GM19438 (cell line): ENCODE results near the gene E2F4.

Experiments
- ATAC-seq: cut with Tn5 transposase; IDR thresholded peaks from one replicate; pipeline ENCODE4 v1.9.1; 2021; ENCODE audit warnings: low read depth; ENCODE audit not compliant: unreplicated experiment

E2F4 gene

GRCh38 chr16:67207249-67208091, 15.5 kb downstream of the E2F4 start:
- ATAC-seq = no peak

- no peak for ATAC-seq
These were observed 16.4 kb downstream of the E2F4 start for GRCh38 chr16:67208154-67208896.

GRCh38 chr16:67209565-67209964, 17.6 kb downstream of the E2F4 start:
- no peak for ATAC-seq

DNA sequence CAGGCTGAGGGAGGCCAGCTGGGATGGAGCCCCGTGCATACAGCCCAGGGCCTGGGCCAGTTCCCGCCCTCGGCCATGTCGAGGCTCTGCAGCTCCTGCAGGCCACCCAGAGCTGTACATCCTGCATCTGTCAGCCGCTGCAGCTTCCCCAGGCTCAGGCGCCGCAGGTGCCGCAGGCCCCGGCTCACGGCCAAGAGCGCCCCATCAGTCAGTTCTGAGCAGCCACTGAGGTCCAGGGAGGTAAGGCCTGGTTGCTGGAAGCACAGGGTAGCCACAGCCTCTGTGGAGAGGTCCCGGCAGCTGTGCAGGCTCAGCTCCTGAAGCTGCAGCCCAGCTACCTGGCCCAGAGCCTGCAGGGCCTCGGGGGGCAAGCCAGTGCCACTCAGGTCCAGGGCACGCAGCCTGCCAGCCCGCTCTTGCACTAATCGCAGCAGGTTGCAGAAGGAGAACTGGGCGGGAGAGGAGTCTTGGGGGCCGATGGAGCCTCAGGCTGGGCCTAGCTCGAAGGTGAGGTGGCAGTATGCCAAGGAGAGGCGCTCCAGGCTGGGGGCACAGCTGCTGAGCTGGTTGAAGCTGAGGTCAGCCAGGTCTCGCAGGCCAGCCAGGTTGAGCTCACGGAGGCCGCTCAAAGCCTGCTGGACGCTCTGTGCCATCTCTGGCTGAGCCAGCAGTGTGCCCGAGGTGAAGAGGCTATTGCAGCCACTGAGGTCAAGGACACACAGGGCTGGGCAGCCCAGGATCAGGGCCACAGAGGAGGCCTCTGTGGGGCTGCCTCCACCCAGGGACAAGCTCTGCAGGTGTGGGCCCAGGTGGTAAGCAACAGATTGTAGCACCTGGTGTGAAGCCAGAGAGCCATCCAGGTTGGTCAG, 18.3 kb downstream of the E2F4 start:
- ATAC-seq = no peak

DNA sequence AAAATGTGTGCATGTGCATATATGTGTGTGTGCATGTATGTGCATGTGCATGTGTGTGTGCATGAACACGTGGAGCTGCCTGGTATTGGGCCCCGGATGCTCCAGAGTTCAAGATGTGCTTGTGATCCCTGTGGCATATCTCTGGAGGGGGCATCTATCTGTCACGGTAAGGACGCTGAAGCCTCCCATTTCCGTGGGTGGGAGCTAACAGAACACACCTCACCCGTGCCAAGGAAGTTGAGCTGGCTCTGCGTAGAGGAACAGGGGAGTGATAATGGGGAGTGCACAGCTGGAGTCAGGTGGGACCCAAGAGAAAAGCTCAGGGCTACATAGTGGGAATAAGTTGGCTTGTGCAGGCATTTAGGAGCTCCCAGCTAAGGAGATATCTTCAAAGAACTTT, 19.7 kb downstream of the E2F4 start:
- ATAC-seq = no peak

- no peak for ATAC-seq
These were observed 20.8 kb downstream of the E2F4 start for GRCh38 chr16:67212766-67213165.

DNA sequence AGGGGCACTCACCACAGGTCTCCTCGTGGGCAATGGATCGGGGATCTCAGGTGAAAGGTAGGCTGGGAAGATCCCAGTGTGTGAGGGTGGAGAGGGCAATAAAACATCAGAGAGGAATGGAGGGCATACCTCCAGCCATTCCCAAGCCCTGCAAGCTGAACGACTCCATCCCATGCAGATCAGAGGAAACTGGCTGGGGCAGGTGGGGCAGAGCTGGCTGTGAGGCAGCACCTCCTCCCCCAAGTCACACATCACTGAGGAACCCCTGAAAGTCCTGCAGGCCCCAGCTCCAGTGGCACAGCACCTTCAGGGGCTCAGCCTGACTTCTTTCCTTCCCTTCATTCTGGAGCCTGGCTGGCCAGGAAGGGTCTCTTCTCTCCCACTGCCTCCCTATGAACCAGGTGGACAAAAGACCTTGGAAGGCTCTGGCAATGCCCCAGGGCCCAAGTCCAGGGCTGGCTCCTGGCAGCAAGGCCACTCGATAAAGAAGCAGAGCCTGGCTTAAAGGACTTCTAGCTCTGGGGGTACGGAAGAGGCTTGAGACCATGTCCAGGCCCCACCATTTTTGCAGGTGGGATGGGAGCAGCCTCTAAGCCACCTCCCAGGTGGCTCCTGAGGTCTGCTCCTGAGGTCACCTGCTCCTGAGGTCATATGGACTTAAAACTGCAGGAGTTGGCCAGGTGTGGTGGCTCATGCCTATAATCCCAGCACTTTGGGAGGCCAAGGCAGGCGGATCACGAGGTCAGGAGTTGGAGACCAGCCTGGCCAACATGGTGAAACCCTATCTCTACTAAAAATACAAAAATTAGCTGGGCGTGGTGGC, 21.5 kb downstream of the E2F4 start:
- no peak for ATAC-seq

DNA sequence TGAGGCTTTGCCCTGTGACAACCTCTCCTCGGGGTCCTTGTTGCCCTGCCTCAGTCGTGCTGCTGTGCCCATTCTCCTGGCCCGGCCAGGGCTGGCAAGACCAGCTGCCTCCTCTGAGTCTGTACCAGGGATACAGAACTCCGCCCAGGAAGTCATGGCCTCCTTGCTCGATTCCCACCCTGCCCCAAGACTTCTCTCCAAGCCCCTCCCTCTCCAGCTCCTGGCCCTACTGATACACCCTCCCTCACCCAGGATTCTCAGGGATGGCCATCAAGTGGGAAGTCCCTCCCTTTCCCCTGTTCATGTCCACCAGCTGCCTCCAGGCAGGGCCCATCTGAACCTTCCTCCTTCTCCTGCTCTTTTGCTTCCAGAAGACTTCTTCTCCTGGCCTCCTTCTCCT, 23.8 kb downstream of the E2F4 start:
- no peak for ATAC-seq

DNA sequence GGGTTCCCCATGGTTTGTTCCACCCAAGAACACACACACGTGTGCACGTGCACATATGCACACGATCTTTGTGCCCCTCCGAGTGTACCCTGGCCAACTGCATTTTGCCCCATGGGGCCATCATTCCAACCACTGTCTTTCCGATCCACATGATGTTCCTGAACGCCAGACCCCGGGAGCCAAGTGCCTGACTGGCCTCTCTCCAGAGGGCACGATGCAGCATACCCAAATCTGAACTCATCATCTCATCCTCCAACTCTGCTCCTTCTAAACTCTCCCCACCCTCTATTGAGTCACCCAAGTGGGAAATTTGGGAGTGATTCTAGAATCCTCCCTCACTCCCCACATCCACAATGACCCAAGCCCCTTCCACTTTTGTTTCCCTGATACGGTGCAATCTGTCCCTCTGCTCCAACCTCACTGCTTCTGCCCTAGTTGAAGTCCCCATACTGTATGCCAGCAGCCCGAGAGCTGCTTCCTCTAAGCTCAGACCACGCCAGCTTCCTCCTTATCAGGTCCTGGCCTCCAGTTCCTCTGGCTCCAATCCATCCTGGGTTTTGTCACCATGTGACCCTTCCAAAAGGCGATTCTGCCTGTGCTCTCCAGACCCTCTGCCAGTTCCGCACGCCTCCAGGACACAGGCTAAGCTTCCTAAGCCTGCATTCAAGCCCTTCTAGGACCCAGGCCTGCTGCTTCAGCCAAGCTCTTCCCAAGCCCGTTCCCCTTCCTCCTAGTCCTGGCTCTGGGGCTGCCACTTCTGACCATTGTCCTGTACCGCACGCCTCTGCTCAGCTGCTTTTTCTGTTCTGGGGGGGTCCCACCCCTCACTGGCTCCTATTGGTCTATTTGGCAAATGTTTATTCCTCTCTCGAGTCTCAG, 24.9 kb downstream of the E2F4 start:
- no peak for ATAC-seq

DNA sequence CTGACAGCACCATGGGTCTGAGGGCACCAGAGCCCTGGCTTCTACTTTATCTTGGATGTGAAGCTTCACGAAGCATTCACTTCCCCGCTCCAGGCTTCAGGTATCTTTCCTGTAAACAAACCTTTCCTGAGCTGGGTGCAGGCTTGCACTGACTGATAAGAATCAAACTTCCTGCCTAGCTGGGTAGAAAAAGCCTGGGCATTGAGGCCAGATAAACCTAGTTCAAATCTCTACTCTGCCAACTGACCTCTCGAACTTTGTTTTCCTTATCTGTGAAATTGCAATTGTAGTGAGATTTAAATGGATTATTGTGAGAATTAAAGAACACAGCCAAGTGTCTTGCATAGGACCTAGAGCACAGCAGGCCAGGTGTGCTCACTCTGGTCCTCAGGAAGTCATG, 32.0 kb downstream of the E2F4 start:
- no peak for ATAC-seq

GRCh38 chr16:67226295-67226803, 34.4 kb downstream of the E2F4 start:
- ATAC-seq = no peak

GRCh38 chr16:67226804-67227566, 35.0 kb downstream of the E2F4 start, which contains the start of gene TMEM208:
TMEM208 (plus strand) TSS chr16:67227130; CDS start chr16:67227219, 89 bp downstream.
- ATAC-seq = peak; percentile 91

GRCh38 chr16:67227567-67227921, 35.6 kb downstream of the E2F4 start:
- no peak for ATAC-seq

- no peak for ATAC-seq
These were observed 36.3 kb downstream of the E2F4 start for GRCh38 chr16:67228034-67228785.

- no peak for ATAC-seq
These were observed 37.0 kb downstream of the E2F4 start for GRCh38 chr16:67228905-67229304.

DNA sequence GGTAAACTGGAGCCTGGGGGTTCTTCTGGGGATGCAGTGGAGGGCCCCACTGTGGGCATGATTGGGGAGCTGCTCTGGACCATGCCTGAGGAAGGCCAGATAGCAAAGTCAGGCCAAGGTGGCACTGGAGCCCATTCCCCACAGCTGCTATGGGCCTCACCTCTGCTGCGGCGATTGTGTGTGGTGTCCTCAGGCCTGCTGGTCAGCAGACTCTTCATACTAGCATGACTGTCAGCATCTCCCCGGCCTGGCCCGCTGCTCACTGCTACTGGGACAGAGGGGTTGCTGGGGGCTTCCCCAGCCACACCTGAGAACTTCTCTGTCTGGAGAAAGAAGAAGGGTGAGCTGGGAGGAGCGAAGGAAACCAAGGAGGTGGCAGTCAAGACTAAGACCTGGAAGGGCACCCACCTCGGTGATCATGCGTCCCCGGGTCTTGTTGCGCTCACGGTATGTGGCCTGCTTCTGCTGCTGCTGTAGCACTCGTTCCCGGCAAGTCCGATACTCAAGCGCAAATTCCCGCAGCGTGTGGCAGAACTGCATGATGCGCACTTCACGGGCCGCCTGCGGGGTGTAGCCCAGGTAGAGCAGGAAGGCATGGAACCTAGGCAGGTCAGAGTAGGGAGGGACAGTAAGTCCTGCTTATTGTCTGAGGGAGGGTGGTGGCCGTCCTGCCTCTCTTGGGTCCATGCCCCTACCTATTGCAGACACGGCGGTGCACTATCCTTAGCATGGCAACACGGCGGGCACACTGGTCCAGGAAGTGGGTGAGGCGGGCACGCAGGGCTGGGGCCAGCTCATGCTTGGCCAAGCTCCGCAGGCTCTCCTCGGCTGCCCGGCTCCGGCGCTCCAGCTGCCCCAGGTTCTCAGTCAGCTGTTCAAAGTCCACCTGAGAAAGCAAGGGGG, 38.2 kb downstream of the E2F4 start:
- ATAC-seq = no peak
